K562 (cell line): ENCODE measurements around the gene ZBTB22. TPM values are rescaled to one million over a fixed set of nuclear protein-coding genes. Genes with fewer than 3 reads are reported as not detected.

Experiments
- CBX2 ChIP-seq: fragments of 200-600 bp; sonication (generic); IDR thresholded peaks from one replicate; pipeline ENCODE4 v1.6.1; 2012; ENCODE audit warnings: mild to moderate bottlenecking, low read length, inconsistent platforms; ENCODE audit not compliant: insufficient read depth, poor library complexity, severe bottlenecking
- CREB5 ChIP-seq: fragments of 250-450 bp; sonication (Bioruptor Pico); IDR thresholded peaks from 2 replicates; pipeline ENCODE4 v1.5.0; 2020; ENCODE audit warnings: mild to moderate bottlenecking
- DMBX1 ChIP-seq: fragments of 250-450 bp; sonication (Bioruptor Pico); IDR thresholded peaks from 2 replicates; pipeline ENCODE4 v1.8.0; 2022; ENCODE audit warnings: inconsistent platforms, mild to moderate bottlenecking, moderate library complexity, borderline replicate concordance
- GABPB1 ChIP-seq: sonication (generic); formaldehyde crosslinking; IDR thresholded peaks from 2 replicates; pipeline ENCODE4 v1.8.0; 2022; ENCODE audit warnings: mild to moderate bottlenecking, missing genetic modification reagents
- HEY1 ChIP-seq: fragments of 250-450 bp; sonication (Bioruptor Pico); IDR thresholded peaks from 2 replicates; pipeline ENCODE4 v1.5.0; 2020; ENCODE audit warnings: mild to moderate bottlenecking, moderate library complexity, borderline replicate concordance
- MCM5 ChIP-seq: fragments of 450-650 bp; IDR thresholded peaks from 2 replicates; pipeline ENCODE4 v1.6.1; 2016; ENCODE audit warnings: low read depth
- MTA1 ChIP-seq: fragments of 450-650 bp; IDR thresholded peaks from 2 replicates; pipeline ENCODE4 v1.6.1; 2017; ENCODE audit warnings: borderline replicate concordance
- NCOA4 ChIP-seq: fragments of 450-650 bp; IDR thresholded peaks from 2 replicates; pipeline ENCODE4 v1.6.1; 2018; ENCODE audit warnings: mild to moderate bottlenecking; ENCODE audit not compliant: partially characterized antibody
- PHF8 ChIP-seq: fragments of 200-600 bp; sonication (generic); IDR thresholded peaks from 2 replicates; pipeline ENCODE4 v1.6.1; 2012; ENCODE audit warnings: mixed run types, mild to moderate bottlenecking, inconsistent platforms, low read length, moderate library complexity, borderline replicate concordance
- SAP30 ChIP-seq: fragments of 200-600 bp; sonication (generic); IDR thresholded peaks from 2 replicates; pipeline ENCODE4 v1.6.1; 2012; ENCODE audit warnings: borderline replicate concordance, low read depth, mild to moderate bottlenecking, moderate library complexity, low read length, control low read depth, inconsistent platforms; ENCODE audit not compliant: insufficient read depth, poor library complexity, severe bottlenecking
- TARDBP ChIP-seq: fragments of 450-650 bp; IDR thresholded peaks from 2 replicates; pipeline ENCODE4 v1.6.1; 2016
- ZNF212 ChIP-seq: fragments of 450-650 bp; formaldehyde crosslinking; IDR thresholded peaks from 2 replicates; pipeline ENCODE4 v1.4.0; 2020; ENCODE audit warnings: mild to moderate bottlenecking
- ZNF407 ChIP-seq: fragments of 450-650 bp; IDR thresholded peaks from 2 replicates; pipeline ENCODE4 v1.6.1; 2016; ENCODE audit warnings: low read depth
- ZNF639 ChIP-seq, 2 experiments: fragments of 200-800 bp in 1 of 2; sonication (Bioruptor generic) in 1 of 2; sonication (generic) in 1 of 2; formaldehyde crosslinking in 1 of 2; IDR thresholded peaks in 1 of 2; conservative IDR thresholded peaks in 1 of 2; 2 replicates each; pipeline versions ENCODE4 v1.5.0 to v1.6.1; 2016 to 2020; ENCODE audit warnings: missing compliant biosample characterization in 1 of 2, missing genetic modification characterization in 1 of 2, missing genetic modification reagents in 1 of 2
- ZZZ3 ChIP-seq: fragments of 450-650 bp; IDR thresholded peaks from 2 replicates; pipeline ENCODE4 v1.6.1; 2016; ENCODE audit warnings: antibody characterized with exemption, mild to moderate bottlenecking, moderate library complexity
- polyA plus RNA-seq, 8 experiments: library from polyadenylated mRNA; depleted of rRNA in 4 of 8; stranded (reverse) in 5 of 8; unstranded in 3 of 8; fragments of >200 nt; fragmentation: Nextera tagmentation in 2 of 8; fragmentation: Illumina TruSeq in 1 of 8; extraction: Ambion mirVana in 2 of 8; extraction: Trizol in 1 of 8; gene quantifications; 2 replicates each; pipeline versions ENCODE4 v1.2.1 to v1.2.3, GENCODE V29; 2011 to 2014; ENCODE audit warnings: inconsistent platforms in 1 of 8, missing spikeins in 1 of 8
- total RNA-seq, 7 experiments: library from RNA; depleted of rRNA in 6 of 7; stranded (reverse); fragments of >200 nt in 6 of 7; fragmentation: Illumina TruSeq in 2 of 7; extraction: Trizol in 2 of 7; gene quantifications; 2 replicates each; pipeline versions ENCODE4 v1.2.1 to v1.2.3, GENCODE V29; 2011 to 2021; ENCODE audit warnings: low replicate concordance in 1 of 7

The ZBTB22 gene
- total and polyA plus RNA-seq, 9 of the 15 experiments (the other 6 are each of a cell fraction or from before 2014, with no cell fraction given), result 0.21 to 11.9 (median 7.1) TPM

DNA sequence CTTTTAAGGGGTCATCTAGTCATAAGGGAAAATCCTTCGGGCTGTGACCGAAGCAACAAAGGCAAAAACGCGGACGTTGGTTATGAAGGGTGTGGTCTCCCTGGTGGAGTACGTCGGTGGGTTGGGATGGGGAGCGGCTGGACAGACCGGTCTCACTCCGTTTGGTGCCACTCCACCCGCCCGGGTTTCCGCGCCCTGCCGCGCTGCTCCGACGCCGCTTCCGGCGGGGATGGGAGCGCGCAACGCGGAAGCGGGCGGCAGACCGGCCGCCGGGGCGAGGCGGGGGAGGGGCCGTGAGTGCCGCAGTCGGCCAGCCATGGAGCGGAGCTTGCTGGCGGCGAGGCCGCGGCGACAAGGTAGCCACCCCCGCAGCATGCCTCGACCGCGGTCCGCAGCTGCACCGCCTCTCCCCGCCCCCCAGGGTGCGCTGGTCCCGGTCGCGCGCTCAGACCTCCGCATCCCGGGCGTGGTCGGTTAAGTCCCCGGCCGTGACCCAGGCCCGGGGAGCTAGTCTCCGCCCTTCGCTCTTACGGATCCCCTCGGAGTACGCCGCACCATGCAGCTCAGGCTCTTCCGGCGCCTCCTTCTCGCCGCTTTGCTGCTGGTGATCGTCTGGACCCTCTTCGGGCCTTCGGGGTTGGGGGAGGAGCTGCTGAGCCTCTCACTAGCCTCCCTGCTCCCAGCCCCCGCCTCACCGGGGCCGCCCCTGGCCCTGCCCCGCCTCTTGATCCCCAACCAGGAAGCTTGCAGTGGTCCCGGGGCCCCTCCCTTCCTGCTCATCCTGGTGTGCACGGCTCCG is 40.5 kb downstream of the ZBTB22 start, which contains the start of gene B3GALT4 (continued):
- peak; percentile 64; the same call in 1 of the 2 replicates for TF ChIP-seq ZNF407
- no peak for TF ChIP-seq ZZZ3
- no peak for TF ChIP-seq HEY1 (CRISPR knock-in tag)
- TF ChIP-seq ZNF639 (CRISPR knock-in tag; conservative IDR thresholded peaks at IDR 0.05 in 1 of 2, IDR thresholded peaks at IDR 0.05 in 1 of 2), result peak in 1 of 2 experiments; percentile 99; a peak in 2 of 4 replicates
- TF ChIP-seq TARDBP, result peak; percentile 90
- no peak for TF ChIP-seq NCOA4
- TF ChIP-seq ZNF212 (CRISPR knock-in tag), result 0 out of 2 replicates have a peak, but pooled peaks have one; percentile 28
- peak; percentile 89 for TF ChIP-seq GABPB1
- TF ChIP-seq CBX2, result no peak
- no peak for TF ChIP-seq DMBX1 (CRISPR knock-in tag)
- 0 out of 2 replicates have a peak, but pooled peaks have one; percentile 45 for TF ChIP-seq CREB5 (CRISPR knock-in tag)
- peak; percentile 52; the same call in 1 of the 2 replicates for TF ChIP-seq PHF8
- no peak for TF ChIP-seq MCM5
- TF ChIP-seq SAP30, result no peak
- TF ChIP-seq MTA1, result no peak
